H4 (cell line): ENCODE data around the gene ALKBH5. TPM values are rescaled to one million over a fixed set of nuclear protein-coding genes. Genes with fewer than 3 reads are reported as not detected.
"Not testable (repeated sequence)": the region's sequence is repeated elsewhere in the genome, so short reads cannot be mapped to it uniquely, and the experiment has no call there.

ENCODE experiments used
- DNase-seq: peaks from one replicate; pipeline ENCODE4 v3.0.0-alpha.2; 2015; ENCODE audit warnings: low spot score
- total RNA-seq: library from RNA; depleted of rRNA; stranded (reverse); fragments of >200 nt; shearing (Covaris generic); gene quantifications from 2 replicates; pipeline ENCODE4 v1.2.3, GENCODE V29; 2014

Gene ALKBH5
- total RNA-seq, 1 experiment from 2014 or later: 58.2 TPM

GRCh38 chr17:18185832-18186626 lies 2.4 kb downstream of the ALKBH5 start:
- DNase-seq: no peak

- no peak for DNase-seq
Observed at GRCh38 chr17:18186627-18186982, 3.0 kb downstream of the ALKBH5 start.

DNA sequence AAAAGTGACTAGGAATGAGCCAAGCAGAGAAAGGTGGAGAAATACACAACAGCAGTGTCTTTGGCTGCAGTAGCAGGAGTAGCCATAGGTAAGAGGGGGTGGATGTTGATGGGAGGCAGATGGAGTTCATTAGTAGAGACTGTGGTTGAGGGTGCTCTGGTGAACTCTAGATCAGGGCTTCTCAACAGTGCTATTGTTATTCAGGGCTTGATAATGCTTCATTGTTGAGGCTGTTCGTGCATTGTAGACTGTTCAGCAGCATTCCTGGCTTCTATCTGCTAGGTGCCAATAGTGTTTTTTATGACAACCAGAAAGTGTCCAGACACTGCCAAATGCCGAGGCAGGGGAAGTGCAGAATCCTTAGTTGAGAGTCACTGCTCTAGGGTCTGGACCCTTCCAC lies 3.6 kb downstream of the ALKBH5 start:
- DNase-seq: no peak

DNA sequence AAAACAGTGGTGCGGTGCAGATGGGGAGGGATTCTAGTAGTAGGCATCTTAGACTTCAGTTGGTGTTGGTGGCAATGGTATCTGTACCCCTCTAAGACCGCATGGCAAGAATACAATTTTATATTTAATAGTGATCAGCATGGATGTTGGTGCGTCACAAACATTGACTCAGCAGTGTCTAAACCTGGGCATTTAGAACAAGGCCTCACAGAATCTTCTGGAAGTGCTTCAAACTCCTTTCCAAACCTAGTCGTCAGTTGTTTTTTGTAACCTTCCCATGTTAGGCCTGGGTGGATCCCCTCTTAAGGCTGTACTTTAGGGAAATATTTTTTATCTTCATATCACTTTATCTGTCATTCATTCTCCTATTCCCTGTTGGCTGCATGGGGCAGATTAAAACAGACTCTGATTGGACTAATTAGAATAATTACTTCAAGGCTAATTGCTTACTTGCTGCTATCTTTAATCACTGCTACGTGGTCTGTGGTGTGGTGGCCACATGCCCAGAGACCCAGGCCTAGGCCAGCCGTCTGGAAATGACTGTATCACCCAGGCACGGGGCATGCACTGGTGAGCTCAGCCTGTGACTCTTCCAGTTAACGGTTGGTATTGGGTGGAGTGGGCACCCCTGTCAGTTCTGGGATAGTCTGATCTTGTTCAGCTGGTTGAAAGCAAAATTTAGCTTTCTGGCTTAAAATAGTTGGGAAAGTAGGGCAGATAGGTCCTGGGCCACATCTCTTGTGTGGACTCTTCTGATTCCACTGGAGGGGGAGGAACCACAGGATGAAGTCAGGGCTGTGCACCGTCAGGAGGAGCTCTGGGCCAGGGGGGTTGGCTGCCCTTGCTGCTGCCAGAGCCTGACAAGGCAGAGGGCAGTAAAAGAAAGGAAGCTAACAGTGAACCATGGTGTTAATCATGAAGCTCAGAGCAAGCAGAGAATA lies 4.5 kb downstream of the ALKBH5 start:
- no peak for DNase-seq

- DNase-seq: no peak
Observed at GRCh38 chr17:18190628-18191235, 7.1 kb downstream of the ALKBH5 start.

DNA sequence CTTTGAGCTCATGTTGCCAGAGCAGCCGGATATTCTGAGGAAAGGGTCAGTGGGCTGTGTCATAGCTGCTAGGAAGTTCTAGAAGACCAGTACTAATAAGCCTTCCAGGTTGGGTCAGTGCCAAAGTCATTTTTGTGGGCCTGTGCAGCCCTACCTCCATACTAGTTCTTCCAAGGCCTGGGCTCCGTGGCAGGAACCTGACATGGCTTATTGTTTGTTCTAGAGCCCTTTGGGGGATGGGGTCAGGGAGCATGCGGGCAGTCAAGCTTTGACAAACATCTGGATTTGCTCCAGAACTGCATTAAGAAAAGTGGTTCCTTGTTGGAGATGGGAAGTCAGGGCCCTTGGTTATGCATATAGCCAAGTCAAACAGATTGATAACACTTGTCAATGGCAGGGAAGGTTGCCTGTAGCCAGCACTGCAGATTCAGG lies 7.6 kb downstream of the ALKBH5 start:
- DNase-seq: no peak

DNA sequence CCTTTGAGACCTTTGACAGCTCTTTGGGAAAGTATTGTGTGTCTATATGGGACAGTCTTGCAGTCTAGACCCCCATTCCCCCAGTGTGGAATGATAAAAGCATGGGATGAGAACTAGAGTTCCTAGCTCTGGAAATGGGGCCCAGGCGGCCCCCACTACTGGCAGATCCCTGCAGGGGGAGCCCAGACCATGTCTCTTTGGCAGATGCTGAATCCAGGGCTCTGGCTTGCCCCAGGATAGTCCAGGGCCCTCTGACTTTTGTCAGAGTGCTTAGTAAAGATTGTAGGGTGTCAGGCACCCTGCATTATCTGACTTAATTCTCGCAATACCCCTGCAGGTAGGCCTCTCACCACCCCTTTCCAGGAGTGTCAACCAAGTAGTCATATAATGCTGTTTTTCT lies 8.3 kb downstream of the ALKBH5 start:
- DNase-seq: no peak

DNA sequence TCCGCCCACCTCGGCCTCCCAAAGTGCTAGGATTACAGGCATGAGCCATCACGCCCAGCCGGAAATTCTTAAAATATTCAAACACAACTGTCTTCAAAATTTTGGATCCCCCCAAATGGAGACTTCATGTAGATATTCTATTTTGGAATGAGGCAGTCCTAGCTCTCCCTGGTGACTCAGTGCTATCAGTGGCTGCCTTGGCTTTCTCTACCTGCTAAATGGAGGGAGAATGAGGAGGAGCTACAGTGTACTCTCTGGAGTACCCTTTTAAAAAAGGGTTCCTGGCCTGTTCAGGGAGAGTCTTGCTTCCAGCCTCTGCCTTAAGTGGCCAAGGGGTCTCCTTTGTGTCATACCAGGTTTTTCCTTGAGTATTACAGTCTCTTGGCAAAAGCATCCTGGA lies 10.8 kb downstream of the ALKBH5 start:
- DNase-seq: no peak

DNA sequence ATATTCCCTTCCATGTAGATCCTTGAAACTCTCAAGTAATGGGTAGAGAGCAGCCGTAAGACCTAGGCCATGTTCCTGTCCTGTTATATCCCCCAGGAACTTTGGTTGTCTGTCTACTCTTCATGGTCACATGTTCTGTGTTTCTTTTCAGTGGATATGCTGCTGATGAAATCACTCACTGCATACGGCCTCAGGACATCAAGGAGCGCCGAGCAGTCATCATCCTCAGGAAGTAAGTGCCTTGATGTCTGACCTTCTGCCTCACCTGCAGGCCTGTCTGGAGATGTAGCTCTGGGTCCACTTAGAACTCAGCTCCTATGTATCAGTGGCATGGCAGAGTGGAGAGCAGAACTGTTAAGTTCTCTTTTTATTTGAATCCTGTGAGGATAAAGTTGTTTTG lies 11.2 kb downstream of the ALKBH5 start:
- DNase-seq: no peak

GRCh38 chr17:18195246-18195645 lies 11.6 kb downstream of the ALKBH5 start:
- DNase-seq: no peak

GRCh38 chr17:18197535-18198194 lies 14.0 kb downstream of the ALKBH5 start:
- DNase-seq: no peak

DNA sequence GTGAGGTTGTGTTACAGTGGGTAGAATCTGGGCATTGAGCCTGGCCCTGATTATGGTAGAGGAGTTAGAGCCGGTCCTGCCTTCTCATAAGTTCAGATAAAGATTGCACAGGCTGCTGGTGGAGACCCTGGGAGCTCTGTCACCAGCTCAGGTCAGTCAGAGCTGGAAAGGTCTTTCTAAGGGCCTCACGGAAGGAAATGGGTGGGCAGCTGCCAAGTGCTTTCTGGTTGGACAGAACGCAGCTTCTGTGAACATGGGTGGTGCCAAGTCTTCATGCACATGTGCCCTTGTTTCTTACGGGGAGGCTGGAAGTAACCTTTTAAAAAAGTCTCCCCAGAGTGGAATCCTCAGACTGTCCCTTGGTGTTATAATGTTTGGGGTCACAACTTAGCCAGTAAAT lies 14.9 kb downstream of the ALKBH5 start:
- no peak for DNase-seq

DNA sequence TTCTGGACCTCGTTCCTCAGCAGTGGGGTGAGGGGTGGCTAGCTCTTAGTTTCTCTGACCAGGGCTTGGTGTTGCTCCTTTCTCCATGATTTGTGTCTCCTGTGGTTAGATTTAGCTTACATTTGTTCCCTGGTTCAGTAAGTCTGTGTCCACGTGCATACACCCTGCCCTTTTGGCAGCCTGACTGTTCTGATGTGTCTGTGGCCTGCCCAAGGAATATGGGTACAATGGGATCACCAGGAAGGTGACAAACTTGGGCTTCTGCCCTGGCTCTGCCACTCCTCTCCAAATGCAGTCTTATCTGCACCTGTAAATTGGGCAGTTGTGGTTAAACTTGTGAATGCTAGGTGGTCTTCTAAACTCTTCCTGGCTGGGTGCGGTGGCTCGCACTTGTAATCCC lies 17.5 kb downstream of the ALKBH5 start:
- no peak for DNase-seq

- DNase-seq: no peak
Observed at GRCh38 chr17:18203308-18203707, 19.7 kb downstream of the ALKBH5 start.

GRCh38 chr17:18205861-18206260 lies 22.2 kb downstream of the ALKBH5 start:
- DNase-seq: no peak

DNA sequence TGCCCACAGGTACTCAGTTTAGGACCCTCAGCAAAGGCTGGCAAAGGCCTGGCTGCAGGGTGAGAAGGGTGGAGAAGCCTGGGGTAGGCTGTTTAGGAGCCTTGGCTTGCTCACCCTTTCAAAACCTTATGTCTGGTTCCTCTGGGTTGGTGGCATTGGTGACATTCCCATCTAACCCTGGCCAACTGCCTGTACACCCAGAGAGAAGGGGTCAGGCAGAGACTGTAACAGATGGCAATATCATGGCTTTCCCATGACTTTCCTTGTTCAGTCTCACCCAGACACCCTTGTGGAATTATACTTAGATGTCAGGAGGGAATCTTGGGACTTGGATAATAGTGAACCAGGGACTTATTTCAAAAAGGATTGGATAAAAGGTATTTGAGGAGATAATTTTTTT lies 23.3 kb downstream of the ALKBH5 start:
- DNase-seq: no peak

DNA sequence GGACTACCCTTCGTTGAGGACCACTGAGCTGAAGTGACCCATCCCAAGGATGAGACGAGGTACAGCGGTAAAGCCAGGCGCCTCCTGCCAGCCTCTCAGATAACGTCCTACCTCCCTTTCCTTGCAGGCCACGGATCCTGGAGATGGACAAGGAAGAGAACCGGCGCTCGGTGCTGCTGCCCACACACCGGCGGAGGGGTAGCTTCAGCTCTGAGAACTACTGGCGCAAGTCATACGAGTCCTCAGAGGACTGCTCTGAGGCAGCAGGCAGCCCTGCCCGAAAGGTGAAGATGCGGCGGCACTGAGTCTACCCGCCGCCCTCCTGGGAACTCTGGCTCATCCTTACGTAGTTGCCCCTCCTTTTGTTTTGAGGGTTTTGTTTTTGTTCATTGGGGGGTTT lies 24.5 kb downstream of the ALKBH5 start:
- DNase-seq: no peak

DNA sequence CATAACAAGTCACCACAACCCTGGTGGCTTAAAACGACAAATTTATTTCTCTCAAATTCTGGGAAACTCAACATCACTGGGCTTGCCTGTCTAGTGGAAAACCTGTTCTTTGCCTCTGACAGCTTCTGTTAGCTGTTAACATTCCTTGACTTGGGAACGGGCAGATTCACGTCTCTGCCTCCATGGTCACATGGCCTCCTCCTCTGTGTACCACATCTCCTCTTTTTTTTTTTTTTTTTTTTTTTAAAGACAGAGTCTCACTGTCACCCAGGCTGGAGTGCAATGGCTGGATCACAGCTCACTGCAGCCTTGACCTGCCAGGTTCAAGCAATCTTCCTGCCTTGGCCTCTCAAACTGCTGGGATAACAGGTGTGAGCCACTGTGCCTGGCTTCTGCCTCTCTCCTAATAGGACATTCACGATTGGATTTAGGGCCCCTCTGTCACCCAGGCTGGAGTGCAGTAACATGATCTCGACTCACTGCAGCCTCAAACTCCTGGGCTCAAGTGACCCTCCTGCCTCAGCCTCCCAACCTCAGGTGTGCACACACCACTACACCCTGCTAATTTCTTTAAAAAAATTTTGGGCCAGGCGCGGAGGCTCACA lies 30.1 kb downstream of the ALKBH5 start:
- DNase-seq: no peak

DNA sequence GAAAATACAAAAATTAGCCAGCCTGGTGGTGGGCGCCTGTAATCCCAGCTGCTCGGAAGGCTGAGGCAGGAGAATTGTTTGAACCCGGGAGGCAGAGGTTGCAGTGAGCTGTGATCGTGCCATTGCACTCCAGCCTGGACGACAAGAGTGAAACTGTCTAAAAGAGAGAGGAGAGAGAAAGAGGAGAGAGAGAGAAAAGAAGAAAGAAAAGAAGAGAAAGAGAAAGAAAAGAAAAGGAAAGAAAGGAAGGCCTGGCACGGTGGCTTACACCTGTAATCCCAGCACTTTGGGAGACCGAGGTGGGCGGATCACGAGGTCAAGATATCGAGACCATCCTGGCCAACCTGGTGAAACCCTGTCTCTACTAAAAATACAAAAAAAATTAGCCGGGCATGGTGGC lies 33.3 kb downstream of the ALKBH5 start:
- DNase-seq: not testable (repeated sequence)

DNA sequence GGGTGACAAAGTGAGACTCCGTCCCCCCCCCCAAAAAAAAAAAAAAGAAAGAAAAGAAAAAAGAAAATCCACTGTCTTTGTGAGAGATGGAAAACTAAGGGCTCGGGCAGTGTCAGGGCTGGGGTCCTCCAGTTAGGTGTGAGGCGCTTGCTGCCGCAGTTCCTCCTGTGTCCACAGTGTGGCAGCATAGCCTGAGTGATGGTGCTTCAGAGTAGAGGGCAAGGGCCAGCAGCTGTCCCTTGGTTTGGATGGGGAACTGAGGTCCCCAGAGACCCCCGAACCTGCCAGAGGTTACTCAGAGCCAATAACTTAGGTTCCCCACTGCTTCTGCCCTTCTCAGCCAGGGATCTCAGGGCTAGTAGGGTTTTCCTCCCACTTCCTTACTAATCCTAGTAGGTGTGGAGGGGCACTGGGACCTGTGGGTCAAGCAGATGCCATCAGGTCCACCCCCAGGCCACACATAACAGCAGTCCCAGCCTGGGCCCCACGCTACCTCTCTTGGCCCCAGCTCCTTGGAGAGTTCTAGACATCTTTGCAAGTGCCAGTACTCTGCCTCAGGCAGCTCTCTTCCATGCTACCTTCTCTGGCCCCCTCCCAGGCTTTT lies 33.9 kb downstream of the ALKBH5 start:
- peak; percentile 51 for DNase-seq

- no peak for DNase-seq
Observed at GRCh38 chr17:18218756-18219415, 35.3 kb downstream of the ALKBH5 start.
